NK-92 (cell line): Measurements from ENCODE around the gene MRPL1.

ENCODE experiments used
- DNase-seq: peaks from one replicate; lab custom pipeline; 2025; ENCODE audit not compliant: unreplicated experiment; lab: John Stamatoyannopoulos, UW

The MRPL1 gene

GRCh38 chr4:77862478-77863216 is at the start of gene MRPL1:
Gene MRPL1 (plus strand): TSS chr4:77862830. CDS start chr4:77862849, 19 bp downstream.
- DNase-seq = peak; percentile 41

- DNase-seq = no peak
Observed at GRCh38 chr4:77815636-77816035, 47.0 kb upstream of the MRPL1 start.

- no peak for DNase-seq
Observed at GRCh38 chr4:77816546-77816945, 46.1 kb upstream of the MRPL1 start.

- DNase-seq = no peak
Observed at GRCh38 chr4:77817304-77818072, 45.1 kb upstream of the MRPL1 start.

GRCh38 chr4:77818073-77818601 is 44.5 kb upstream of the MRPL1 start:
- DNase-seq = no peak

GRCh38 chr4:77818602-77819403 is 43.8 kb upstream of the MRPL1 start, which contains the start of gene CNOT6L:
Gene CNOT6L (minus strand): TSS chr4:77819368. CDS start chr4:77819308, 60 bp downstream.
- DNase-seq = no peak

- peak; percentile 10 for DNase-seq
Observed at GRCh38 chr4:77819404-77819842, 43.2 kb upstream of the MRPL1 start.

- peak; percentile 21 for DNase-seq
Observed at GRCh38 chr4:77819843-77820648, 42.6 kb upstream of the MRPL1 start.

GRCh38 chr4:77820649-77821561 is 41.7 kb upstream of the MRPL1 start:
- no peak for DNase-seq

GRCh38 chr4:77821775-77822174 is 40.9 kb upstream of the MRPL1 start:
- DNase-seq = no peak

- DNase-seq = no peak
Observed at GRCh38 chr4:77826275-77826674, 36.4 kb upstream of the MRPL1 start.

GRCh38 chr4:77827343-77827742 is 35.3 kb upstream of the MRPL1 start:
- no peak for DNase-seq

GRCh38 chr4:77833126-77833724 is 29.4 kb upstream of the MRPL1 start:
- no peak for DNase-seq

- no peak for DNase-seq
Observed at GRCh38 chr4:77834403-77834802, 28.2 kb upstream of the MRPL1 start.

- DNase-seq = no peak
Observed at GRCh38 chr4:77843628-77844027, 19.0 kb upstream of the MRPL1 start.

- no peak for DNase-seq
Observed at GRCh38 chr4:77844363-77844762, 18.3 kb upstream of the MRPL1 start.

GRCh38 chr4:77845400-77845799 is 17.2 kb upstream of the MRPL1 start:
- DNase-seq = no peak

- no peak for DNase-seq
Observed at GRCh38 chr4:77845929-77846328, 16.7 kb upstream of the MRPL1 start.

- no peak for DNase-seq
Observed at GRCh38 chr4:77848508-77848907, 14.1 kb upstream of the MRPL1 start.
